Esophagus muscularis mucosa (tissue), 3 donors: ENCODE data around the gene BCAS3.

Experiments
- POLR2A ChIP-seq: fragments of 450-650 bp; IDR thresholded peaks from one replicate; pipeline ENCODE4 v1.6.1; 2017; ENCODE audit warnings: antibody characterized with exemption, moderate library complexity, mild to moderate bottlenecking, low read depth
- TF ChIP-seq, protein P1 (sequence below), 3 experiments: fragments of 200-600 bp in 2 of 3; fragments of 450-650 bp in 1 of 3; sonication (generic) in 2 of 3; IDR thresholded peaks; one replicate each; pipeline ENCODE4 v1.5.1; 2017 to 2019; ENCODE audit warnings: antibody characterized with exemption in 3 of 3, mild to moderate bottlenecking in 2 of 3, moderate library complexity in 1 of 3

- TF ChIP-seq, protein P1, sequence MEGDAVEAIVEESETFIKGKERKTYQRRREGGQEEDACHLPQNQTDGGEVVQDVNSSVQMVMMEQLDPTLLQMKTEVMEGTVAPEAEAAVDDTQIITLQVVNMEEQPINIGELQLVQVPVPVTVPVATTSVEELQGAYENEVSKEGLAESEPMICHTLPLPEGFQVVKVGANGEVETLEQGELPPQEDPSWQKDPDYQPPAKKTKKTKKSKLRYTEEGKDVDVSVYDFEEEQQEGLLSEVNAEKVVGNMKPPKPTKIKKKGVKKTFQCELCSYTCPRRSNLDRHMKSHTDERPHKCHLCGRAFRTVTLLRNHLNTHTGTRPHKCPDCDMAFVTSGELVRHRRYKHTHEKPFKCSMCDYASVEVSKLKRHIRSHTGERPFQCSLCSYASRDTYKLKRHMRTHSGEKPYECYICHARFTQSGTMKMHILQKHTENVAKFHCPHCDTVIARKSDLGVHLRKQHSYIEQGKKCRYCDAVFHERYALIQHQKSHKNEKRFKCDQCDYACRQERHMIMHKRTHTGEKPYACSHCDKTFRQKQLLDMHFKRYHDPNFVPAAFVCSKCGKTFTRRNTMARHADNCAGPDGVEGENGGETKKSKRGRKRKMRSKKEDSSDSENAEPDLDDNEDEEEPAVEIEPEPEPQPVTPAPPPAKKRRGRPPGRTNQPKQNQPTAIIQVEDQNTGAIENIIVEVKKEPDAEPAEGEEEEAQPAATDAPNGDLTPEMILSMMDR (IDR thresholded peaks at IDR 0.05) = no peak
- TF ChIP-seq POLR2A = no peak
Observed at GRCh38 chr17:61400717-61401388, 723.2 kb downstream of the BCAS3 start.
